NCI-H2227 treated with DMSO at 0.1 percent for 48 hours (cell line): Measurements from ENCODE around the gene AGBL1.
"Not testable (repeated sequence)": the region's sequence is repeated elsewhere in the genome, so short reads cannot be mapped to it uniquely, and the experiment has no call there.

Experiments used
- DNase-seq: peaks from one replicate; lab custom pipeline; 2025; lab: John Stamatoyannopoulos, UW

Gene AGBL1

DNA sequence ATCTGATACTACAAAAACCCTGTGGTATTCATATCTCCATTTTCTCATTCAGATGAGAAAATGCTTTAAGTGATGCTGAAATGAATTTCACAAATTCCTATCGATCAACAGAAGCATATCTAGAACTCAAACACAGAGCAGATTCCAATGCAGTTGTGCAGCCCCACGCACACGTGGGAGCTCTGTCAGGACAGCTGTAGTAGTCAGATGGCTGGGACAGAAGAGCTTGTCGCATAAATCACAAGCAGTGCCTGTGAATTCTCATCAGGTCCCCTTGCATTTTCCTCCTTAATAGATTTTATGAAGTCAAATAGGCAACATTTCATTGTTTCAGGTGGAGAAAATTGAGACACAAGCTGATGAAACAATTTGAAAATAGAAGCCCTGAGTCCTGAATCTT lies 792.3 kb downstream of the AGBL1 start:
- no peak for DNase-seq

DNA sequence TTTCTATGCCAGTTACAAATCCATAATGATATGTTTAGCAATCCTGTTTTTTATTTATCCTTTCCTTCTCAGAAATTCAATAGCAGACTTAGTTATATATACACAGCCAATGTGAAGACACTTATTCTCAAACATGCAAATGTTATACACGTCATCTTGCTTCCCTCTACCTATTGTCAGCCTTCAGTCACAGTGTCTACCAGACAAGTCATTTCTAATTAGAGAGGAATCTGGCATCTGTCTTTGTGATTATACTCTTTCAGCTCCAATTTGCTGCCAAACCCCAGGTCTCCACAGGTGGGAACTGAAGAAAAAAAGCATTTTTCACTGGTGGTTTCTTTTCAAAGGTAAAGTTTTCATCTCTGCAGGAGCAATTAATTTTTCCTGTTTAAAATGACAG lies 793.1 kb downstream of the AGBL1 start:
- no peak for DNase-seq

DNA sequence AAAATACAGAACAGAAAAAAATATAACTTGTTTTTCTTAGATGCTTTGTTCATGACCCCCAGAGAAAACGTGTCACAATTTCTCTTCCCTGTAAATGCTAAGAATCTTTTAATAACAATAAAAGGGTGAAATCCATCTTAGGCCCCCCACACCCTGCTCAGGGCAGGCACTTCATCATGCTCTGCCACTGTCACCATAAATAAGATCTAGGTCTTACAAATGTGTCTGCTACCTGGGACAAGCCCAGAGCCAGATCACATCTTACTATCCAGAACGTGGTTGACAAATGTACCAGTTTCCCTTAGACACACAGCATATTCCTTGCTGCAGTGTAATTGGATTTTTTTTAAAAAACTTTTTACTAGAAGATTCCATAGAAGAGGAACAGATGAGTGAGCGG lies 795.4 kb downstream of the AGBL1 start:
- no peak for DNase-seq

DNA sequence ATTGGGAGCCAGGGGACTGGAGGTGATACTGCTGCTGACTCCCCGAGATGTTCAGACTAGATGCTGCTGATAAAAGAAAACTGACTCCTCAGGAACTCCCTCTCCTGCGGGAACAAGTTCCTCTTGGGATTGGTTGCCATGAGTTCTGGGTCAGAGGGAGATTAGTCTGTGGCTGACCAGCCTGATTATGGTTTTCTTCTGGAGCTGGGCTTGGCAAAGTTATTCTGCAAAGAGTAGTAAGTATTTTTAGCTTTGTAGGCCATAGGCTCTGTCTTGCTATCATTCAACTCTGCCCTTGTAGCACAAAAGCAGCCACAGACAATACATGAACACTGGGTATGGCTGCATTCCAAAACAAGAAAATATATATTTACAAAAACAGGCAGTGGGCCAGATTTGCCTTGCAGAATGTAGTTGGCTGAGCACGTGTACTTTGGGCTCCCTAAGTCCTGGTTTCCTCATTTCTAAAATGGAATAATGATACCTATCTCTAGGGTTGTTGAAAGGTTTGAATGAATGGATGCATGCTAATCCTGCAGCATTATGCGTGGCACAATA lies 796.8 kb downstream of the AGBL1 start:
- DNase-seq: no peak

DNA sequence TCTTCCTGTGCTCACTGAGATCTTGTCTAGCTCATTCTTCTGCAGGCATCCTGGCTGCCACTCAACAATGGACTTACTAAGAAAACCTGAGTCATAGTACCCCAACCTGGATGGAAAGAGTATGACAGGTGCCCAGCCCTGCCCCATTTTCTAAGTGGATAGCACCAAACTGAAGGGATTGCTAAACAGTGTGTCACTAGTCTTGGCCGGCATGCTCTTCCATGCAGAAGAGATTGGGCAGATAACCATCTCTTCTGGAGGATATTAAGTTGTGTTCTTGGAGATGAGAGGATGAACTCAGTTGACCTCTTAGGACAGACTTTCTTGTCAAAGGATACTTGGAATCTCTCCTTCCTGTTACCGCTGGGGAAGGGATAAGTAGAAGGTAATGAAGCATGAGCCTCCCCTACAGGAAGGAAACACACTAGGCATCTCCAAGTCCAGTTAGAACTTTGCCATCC lies 797.5 kb downstream of the AGBL1 start:
- DNase-seq: no peak

DNA sequence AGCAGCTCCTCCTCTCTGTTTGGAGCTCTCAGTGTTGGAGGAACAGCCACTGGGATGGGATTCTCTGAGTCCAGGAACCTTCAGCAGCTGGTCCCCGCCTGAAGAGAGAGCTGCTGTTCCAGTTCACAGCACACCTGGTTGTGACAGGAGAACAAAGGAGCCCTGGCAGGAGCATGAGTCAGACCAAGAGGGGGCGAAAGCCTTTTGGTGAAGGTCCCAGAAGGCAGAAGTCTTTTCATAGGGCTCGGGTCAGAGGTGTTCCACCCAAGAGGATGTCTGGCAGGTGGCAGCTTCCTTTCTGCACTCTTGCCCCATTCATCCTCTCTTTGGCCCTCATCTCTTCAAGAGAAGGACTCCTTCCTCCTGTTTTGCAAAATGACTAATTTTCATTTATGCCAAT lies 799.2 kb downstream of the AGBL1 start:
- DNase-seq: not testable (repeated sequence)

DNA sequence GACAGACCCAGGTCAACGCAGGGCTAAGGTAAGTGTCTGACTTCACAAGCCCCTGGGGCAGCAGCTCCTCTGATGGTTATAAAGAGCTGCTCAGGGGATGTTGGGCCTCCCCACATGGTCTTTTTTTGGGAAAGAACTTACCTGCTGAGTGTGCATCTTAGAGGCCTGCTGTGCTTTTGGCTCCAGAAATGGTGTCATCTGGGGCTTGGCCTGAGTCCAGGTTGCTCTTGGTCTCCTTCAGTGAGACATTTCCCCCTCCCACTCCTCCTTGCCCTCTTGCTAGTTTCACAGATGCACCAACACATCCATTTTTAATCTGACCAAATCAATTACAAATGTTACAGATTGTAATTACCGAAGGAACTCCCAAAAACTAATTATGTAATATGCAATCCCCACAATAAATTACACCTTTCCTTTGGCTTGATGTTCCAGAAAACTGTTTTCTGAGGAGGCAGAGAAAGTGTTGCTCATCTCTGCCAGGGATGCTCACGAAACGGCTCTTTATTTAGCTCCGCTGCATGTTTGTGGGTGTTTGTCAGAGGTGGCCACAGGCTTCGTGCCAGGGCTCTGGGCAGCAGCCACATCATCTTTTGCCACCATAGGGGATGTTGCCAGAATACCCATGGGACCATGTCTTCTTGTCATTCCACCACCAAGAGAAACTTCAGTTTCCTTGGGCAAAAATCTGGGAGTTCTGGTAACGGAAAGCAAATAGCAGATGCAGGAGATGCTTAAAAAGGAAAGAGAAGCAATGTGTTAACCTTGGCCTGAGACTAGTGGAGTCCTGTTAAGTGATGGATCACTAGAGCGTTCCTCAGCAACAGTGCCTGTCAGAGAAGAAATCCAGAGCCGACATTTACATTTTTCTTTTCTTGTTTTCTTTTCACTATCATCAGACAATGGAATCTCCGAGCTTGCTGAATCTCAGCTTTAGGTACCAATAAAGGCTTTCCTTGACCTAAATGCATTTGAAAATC lies 799.9 kb downstream of the AGBL1 start:
- DNase-seq: no peak

DNA sequence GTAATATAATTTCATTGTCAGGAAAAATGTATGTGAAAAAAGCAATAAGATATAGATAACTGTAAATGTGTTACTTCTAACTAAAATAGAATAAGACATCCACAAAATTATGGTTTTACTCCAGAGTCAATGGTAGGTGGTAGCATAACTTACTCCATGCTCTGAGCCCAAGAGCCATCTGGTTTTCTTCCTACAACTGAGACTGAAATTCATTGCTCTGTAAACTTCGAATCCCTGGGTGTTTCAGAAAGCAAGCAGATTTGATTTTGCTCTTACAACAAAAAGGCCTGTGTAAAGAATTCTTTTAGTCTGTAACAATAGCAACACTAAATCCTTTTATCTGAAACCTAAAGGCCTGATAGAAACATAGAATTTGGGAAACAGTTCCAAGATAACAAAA lies 805.9 kb downstream of the AGBL1 start:
- no peak for DNase-seq

DNA sequence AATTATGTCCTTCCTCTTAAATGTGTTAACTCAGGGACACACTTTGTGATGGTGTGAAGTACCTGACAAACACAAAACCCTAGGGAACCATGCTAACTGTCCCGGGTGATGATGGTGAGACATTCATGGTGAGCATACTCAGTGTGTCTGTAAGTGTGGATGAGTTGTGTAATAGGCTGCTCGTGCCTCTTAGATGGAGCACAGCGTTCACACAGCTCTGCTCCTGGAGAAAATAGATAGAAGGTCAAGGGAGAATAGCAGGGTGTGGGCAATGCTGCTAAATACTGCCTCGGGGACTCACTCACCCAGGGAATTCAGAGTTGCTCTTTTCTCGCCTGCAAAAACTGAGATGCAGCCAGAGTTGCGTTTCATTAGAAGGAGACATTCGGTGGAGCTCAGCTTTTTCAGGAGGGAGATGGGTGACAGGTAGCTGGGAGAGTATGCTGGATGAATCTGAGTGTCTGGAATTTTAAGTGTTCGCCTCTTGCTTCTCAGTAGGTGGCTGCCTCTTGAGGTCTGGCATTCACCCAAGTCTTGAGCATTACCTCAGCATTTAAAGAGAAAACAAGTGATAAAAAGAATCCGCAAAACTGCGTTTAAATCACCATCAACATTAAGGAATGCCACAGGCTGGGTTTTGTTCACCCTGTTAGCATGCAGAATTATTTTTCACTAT lies 813.2 kb downstream of the AGBL1 start:
- no peak for DNase-seq

DNA sequence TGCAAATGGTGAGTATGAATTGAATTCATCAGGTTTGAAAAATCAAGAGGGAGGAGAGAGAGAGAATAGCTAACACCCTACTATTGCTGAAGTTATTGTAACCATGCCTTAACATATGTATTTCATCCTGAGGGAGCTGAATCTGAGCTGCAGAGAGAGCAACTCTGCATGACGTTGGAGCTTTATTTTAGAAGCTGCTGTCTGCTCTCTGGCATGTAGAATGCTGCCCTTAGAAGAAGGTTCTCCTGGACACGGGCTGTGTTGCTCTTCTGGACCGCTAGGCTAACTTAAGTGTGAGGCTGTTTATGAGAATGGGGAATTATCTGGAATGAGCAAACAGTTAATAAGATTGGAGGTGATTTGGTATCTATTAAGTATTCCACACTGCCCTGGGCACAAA lies 814.6 kb downstream of the AGBL1 start:
- DNase-seq: no peak

DNA sequence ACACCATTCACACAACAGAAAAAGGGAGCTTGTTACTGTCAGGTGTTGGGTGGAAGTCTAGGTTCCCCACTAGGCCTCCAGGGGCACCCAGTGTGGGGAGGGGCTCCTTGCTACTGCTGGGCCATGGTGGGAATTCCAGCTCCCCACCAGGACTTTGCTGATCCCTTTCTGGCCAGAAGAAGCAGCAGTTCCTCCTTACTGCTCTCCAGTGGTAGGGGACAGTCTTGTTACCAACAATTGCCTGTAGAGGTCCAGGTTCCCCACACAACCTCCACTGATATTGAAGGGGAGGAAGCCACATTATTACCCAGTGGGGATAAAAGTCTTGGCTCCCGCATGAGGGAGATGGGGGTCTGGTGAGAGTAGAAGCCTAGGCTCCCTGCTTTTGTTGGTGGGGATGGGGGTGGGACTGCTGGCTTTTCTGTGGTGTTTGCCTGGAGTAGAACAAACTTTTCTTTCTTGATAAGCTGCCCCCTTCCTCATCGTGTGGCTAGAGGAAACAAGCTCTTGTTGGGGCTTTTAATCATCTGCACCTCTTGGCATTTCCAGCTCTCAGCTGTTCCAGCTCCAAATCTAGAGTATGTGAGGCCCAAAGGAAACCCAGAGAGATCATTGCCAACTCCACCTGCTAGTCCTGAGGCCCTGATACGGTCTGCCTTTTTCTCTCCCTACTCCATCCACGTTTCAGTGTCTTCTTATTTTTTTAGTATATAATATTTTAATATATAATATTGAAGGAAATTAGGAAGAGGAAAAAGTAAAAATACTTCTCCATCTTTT lies 824.2 kb downstream of the AGBL1 start:
- no peak for DNase-seq

DNA sequence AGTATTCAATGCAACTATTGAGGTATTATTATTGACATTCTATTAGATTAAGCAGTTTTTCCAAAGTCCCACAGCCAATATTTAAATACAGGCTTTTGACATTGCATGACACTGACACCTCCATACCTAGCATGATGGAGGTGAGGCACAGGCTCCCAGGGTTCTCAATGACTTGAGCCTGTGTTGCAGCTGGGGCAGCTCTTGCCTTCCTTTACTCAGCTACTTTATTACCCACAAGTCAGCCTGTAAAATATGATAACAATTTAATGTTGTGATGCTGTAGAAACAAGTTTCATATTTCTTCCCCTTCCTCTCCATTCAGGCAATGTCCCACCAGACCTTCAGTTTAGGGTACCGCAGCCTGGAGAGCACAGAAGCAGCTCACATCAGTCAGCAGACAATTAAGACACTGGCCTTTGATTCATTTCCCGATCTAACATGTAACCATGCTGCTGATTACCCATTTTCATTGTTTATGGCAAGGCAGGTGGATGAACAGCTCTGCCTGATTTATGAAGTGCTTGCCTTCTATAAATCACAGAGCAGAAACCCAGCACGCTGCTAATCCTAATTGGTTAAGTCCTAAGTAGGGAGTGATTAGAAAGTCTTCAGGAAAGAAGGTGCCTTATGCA lies 826.1 kb downstream of the AGBL1 start:
- no peak for DNase-seq

DNA sequence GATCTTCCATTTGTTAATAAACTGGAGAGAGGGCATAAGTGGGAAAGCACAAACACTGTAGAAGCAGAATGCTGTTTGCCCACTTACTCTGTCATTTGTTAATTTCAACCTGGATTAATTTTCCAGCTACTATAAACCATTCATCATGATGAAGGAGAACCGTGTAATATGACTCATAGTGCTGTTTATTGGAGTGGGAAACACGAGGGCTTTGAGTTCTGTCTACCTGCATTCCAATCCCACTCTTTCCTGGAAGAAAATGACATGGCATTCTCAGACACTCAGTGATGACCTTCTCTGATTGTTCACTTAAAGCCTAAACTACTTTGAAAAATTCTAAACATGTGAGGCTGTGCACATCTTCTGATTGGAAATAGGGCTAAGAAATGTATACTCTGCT lies 826.7 kb downstream of the AGBL1 start:
- no peak for DNase-seq

DNA sequence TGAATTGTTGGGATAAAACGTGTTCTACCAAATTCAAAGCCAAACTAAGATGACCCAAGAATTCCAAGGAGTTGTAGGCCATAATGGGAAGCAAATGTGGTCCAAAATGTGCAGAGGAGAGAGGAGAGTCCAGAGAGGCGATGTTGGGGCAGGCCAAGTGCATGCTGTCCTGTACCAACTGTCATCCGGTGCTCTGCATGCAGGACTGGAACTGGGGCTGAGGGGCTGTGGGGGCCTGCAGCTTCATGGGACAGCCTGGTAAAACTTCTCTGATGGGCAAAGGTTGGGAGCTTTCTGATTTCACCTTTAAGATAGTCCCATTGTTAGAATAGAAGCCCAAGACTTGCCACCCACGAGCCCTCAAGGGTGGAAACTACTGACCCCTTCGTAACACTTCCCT lies 831.4 kb downstream of the AGBL1 start:
- no peak for DNase-seq

DNA sequence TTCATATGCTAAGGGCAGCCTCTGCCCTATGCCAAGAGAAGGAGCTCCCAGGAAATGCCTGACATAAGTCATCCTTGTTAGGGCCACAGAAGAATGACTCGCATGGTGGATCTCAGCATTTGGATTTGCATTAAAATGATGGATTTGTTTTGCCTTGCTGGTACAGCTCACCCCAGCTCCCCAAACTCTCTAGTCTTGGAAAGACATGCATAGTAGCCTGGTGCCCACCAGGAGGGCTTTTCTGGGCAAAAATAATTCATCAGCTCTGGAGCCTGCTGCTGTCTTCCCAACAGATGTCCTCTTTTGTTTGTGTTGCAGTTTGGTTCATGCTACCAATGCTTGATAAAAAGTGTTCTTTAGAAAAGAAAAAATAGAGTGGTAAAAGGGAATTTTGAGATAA lies 833.0 kb downstream of the AGBL1 start:
- no peak for DNase-seq

DNA sequence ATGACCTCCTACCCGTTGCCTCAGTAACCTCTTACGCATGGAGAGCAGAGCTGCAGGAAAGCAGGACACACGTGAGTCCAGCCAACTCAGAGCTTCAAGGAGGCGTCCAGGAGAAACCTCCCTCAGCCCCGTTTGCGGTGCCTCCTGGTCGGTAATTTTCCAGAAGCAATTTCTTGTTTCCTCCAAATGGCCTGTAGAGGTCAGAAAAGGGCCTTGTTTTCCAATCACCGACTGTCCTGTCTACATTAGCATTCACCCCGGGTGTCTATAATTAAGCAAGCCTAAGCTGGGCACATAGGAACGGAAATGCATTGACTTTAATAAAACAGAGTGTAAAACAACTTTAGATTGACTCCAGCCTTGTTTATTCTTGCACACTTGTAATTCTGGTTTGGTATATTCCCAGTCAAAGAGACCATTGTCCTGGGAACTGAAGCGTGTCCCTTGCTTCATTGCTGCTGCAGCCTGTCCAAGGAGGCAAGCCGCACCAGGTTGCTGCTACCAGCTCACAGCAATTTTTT lies 836.2 kb downstream of the AGBL1 start:
- DNase-seq: no peak

DNA sequence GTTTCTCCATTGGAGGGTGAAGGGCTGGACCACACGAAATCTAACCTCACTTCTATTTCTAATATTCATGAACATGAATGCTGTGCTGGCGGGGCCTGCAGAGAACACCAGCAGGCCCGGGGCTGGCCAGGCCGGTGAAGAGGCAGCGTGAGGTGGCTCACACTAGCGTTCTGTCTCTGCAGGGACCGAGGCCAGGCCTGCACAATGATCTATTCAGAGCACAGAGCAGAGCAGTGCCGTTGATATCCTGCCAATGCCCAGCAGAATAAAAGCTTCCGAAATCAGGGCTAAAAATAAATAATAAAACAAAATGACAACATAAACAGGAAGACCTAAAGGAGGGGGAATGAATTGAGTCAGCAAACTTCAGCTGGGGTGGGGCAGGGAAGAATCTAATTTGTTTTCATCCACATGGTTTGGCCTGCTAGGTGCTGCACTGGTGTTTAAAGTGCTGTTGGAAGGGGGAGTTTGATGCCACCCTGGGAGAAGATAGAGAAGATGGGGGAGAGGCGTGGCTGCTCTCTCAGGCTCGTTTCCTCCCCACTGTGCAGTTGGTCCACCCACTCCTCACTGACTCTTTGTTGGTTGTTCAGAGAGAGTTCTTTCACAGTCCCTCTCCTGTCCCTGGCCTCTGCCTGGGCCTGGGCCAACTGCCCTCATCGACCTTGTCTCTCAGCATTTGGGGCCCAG lies 837.1 kb downstream of the AGBL1 start:
- DNase-seq: no peak

DNA sequence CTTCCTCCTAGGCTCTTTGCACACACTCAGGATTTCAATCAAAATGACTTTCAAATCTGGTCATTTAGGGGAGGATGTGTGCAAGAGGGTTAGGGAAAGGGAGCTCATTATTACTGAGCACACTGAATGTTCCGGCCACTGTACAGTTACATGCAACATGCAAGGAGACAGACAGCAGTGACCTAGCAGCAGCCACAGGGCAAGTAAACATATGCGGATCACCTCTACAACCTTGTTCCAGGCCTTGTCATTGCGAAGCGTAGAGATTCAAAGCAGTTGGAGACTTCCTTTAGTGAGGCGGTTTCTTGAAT lies 837.6 kb downstream of the AGBL1 start:
- DNase-seq: no peak

DNA sequence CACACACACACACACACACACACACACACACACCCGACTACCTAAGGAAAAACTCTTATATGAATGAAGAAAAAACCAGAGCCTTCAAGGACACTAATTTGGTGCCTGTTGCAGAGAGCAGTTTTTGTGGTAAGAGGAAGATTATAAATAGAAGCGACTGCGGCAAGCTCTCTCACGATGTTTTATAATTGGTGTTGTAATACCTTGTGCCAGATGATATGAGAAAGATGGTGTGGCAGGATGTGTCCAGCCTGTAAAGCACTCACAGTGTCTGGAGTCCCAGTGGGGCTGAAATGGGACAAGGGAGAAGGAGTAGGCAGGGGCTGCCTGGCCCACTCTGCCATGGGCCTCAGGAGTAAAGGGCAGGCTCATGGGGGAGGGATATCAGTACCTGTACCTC lies 839.9 kb downstream of the AGBL1 start:
- no peak for DNase-seq

DNA sequence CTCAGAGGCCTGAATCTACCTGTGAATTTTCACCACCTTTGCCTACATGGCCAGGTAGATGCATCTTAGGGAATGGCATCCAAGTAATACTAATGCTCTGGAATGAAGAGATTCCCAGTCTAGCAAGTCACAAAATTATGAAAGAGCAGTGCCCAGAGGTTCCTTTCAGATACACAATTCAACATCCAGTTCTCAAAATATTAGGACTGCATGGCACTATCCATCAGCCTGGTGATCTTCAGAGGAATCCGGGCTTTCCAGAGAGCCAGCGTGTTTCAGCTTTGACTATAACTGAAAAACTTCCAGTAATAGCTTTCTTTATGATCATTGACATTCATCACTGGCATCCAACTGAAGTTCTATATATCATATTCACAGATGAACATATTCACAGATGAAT lies 849.8 kb downstream of the AGBL1 start:
- no peak for DNase-seq

DNA sequence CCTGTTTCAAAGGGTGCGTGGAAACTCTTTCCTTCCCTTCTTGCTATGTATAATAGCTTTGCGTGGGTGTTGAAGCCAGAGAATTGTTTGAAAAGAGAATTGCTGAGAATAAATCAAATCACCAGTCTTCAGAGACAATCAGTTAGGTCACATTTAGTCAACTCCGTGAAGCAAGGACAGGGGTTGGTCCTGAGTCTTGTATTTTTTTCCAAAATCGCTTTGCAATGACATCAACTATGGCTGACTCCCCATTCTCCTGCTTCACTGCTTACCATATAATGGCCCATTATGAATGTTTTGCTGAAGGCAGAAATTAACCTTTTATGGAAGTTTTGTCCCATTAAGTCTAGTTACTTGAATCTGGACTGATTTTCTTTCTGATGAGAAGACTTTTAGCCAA lies 852.8 kb downstream of the AGBL1 start:
- DNase-seq: no peak
